GM21515 (cell line): ENCODE results near the gene EPB41L1.

Experiments
- ATAC-seq: cut with Tn5 transposase; IDR thresholded peaks from one replicate; pipeline ENCODE4 v1.9.1; 2021; ENCODE audit not compliant: unreplicated experiment

The EPB41L1 gene

DNA sequence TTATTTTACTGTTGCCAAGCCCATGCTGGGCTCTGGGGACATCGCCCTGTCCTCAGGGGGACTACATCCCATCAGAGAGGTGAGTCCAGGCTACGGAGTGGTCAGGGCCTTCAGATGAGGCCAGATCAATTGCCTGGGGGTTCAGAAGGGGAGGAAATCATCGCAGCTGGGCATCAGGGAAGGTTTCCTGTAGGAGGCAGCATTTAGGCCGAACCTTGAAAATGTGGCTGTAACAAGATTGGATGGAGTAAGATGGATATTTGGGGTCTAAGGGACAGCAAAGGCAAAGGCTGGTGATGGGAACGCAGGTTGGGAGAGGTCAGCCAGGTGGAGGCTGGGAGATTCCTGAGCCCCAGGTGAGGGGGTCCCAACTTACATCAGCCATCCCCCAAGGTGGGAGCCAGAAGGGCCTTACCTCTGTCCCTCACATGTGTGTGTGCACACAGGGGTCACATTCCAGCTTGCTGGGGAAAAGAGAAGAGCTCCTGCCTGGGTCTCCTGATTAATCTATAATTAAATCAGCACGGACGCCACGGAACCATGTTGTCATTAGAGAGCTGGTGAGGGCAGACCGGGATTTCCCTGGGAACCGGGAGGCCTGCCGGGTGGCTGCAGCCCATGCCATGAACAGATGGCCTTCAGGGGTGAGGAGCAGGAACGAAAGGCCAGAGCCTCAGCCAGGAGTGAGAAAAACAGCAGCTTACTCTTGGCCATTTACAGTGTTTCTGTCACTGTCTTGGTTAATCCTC lies 121.1 kb downstream of the EPB41L1 start:
- no peak for ATAC-seq

DNA sequence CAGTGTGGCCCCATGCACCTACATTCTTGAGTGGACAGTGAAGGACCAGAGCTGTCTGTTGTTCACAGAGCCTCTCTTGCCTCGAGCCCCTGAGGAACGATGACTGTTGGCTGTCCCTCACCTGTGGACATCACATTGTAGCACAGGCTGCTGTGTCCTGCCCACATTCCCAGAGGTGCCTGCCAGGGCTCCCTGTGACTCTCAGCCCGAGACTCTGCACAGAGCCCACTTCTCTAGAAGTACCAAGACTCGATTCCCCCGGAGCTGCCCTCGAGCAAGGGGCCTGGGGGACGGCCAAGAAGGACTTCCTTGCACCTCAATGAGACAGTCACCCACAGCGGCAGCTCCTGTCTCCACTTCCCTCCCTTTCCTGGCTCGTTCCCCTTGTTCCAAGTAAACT lies 123.0 kb downstream of the EPB41L1 start:
- ATAC-seq, result no peak

- no peak for ATAC-seq
Observed at GRCh38 chr20:36279362-36279761, 124.8 kb downstream of the EPB41L1 start.

DNA sequence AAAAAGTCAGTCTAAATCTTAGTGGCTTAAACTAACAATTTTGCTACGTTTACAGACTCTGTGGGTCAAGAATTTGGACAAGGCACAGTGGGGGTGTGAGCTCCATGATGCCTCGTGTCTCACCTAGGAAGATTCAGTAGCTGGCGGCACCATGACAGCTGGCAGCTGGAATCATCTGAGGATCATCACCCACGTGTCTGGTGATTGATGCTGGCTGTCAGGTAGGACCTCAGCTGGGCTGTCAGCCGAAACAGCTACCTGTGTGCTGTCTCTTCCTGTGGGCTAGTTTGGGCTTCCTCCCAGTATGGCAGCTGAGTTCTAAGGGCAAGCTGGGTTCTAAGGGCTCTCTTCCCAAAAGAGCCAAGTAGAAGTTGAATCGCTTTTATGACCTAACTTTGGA lies 125.2 kb downstream of the EPB41L1 start:
- ATAC-seq, result no peak

- no peak for ATAC-seq
Observed at GRCh38 chr20:36281785-36282380, 127.3 kb downstream of the EPB41L1 start.
